ENCODE data around the gene ZNF575.

Gene ZNF575

GRCh38 chr19:43532571-43532961 is 422 bp upstream of the ZNF575 start:
- Histone ChIP-seq H3K27me3 (no peaks in the 10 kb centered on the region), H3K36me3 (peaks cover 0 to 9% (median under 1%) of the 10 kb centered on the region in 3 donors), H3K9me3 (no peaks in the 10 kb centered on the region), H3K27ac (peak overlapping the region; percentile 83 to 89), H3K4me3 (peak overlapping the region; percentile 61 to 66), H3K4me1 (peaks cover 0 to 40% (median 22%) of the 10 kb centered on the region in 4 donors)
- TF ChIP-seq CTCF (IDR thresholded peaks at IDR 0.05), result no peak
- intact Hi-C loops (cut with DNase I; ENCODE audit: low total_unique reads), result no loop called here
- DNase-seq, result peak; percentile 50 to 85

- peak overlapping the region; percentile 61 to 66 for H3K4me3 ChIP-seq
- H3K9me3 ChIP-seq, result no peaks in the 10 kb centered on the region
- intact Hi-C loops (cut with DNase I; ENCODE audit: low total_unique reads), result no loop called here
- no peak for TF ChIP-seq CTCF (IDR thresholded peaks at IDR 0.05)
- peak overlapping the region; percentile 83 to 89 for H3K27ac ChIP-seq
- H3K4me1 ChIP-seq, result peaks cover 0 to 33% (median 18%) of the 10 kb centered on the region in 4 donors
- peaks cover 10 to 20% (median 12%) of the 10 kb centered on the region in 3 donors for H3K36me3 ChIP-seq
- no peaks in the 10 kb centered on the region for H3K27me3 ChIP-seq
- peak; percentile 100 for DNase-seq
Observed at GRCh38 chr19:43533546-43534304, 737 bp downstream of the ZNF575 start.

DNA sequence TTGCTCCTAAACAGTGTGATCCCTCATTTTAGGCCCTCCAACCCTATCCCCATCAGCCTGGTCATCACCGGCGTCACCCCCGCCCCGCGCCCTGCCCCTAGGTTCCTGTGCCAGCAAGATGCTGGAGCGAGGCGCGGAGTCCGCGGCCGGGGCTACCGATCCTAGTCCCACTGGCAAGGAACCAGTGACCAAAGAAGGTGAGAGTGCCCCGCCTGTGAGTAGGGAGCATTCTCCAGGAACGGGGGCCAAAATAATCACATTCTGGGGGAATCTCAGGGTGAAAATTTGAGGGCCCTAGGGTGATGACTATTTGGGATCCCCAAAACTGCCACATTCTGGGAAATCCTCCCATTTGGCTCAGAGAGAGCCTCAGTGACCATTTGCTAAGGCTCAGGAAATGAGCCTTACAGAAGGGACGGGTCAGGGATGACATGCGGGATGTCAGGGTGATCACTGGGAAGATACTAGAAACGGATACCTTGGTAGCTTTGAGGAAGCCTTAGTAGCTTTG is 1.4 kb downstream of the ZNF575 start:
- no peak for DNase-seq
- peak overlapping the region; percentile 61 to 66 for H3K4me3 ChIP-seq
- no peaks in the 10 kb centered on the region for H3K9me3 ChIP-seq
- peaks cover 16 to 27% (median 18%) of the 10 kb centered on the region in 3 donors for H3K36me3 ChIP-seq
- H3K27me3 ChIP-seq, result no peaks in the 10 kb centered on the region
- peak overlapping the region; percentile 83 to 89 for H3K27ac ChIP-seq
- peaks cover 0 to 33% (median 18%) of the 10 kb centered on the region in 4 donors for H3K4me1 ChIP-seq
- TF ChIP-seq CTCF (IDR thresholded peaks at IDR 0.05), result no peak
- intact Hi-C loops (cut with DNase I; ENCODE audit: low total_unique reads), result no loop called here

DNA sequence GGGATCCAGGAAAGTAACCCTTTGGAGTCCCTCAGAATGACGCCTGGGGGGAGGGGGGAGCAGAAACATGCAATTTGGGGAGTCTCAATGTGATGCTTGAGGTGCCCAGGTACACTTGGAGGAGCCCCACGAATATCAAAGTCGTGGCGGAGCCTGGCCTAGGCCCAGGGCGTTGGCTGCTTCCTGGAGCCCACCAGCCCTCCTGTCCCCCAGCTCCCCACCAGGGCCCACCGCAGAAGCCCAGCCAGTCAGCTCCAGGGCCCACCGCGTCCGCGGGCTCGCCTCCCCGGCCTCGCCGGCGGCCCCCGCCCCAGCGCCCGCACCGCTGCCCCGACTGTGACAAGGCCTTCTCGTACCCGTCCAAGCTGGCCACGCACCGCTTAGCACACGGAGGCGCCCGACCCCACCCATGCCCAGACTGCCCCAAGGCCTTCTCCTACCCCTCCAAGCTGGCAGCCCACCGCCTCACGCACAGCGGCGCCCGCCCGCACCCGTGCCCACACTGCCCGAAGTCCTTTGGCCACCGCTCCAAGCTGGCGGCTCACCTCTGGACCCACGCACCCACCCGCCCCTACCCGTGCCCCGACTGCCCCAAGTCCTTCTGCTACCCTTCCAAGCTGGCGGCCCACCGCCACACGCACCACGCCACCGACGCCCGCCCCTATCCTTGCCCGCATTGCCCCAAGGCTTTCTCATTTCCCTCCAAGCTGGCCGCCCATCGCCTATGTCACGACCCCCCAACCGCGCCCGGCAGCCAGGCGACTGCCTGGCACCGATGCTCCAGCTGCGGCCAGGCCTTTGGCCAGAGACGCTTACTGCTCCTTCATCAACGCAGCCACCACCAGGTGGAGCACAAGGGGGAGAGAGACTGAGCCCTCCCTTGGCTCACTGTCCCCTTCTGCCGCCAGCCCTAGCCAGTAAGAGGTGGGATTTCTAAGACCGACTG is 2.1 kb downstream of the ZNF575 start:
- TF ChIP-seq CTCF (IDR thresholded peaks at IDR 0.05), result peak; percentile 43 to 49
- H3K36me3 ChIP-seq, result peaks cover 19 to 34% (median 25%) of the 10 kb centered on the region in 3 donors
- intact Hi-C loops (cut with DNase I; ENCODE audit: low total_unique reads), result no loop called here
- H3K27ac ChIP-seq, result peak overlapping the region; percentile 83 to 89
- H3K9me3 ChIP-seq, result no peaks in the 10 kb centered on the region
- H3K27me3 ChIP-seq, result no peaks in the 10 kb centered on the region
- no peak overlapping the region for H3K4me3 ChIP-seq
- H3K4me1 ChIP-seq, result peaks cover 0 to 33% (median 18%) of the 10 kb centered on the region in 4 donors
- peak; percentile 61 to 83 for DNase-seq

DNA sequence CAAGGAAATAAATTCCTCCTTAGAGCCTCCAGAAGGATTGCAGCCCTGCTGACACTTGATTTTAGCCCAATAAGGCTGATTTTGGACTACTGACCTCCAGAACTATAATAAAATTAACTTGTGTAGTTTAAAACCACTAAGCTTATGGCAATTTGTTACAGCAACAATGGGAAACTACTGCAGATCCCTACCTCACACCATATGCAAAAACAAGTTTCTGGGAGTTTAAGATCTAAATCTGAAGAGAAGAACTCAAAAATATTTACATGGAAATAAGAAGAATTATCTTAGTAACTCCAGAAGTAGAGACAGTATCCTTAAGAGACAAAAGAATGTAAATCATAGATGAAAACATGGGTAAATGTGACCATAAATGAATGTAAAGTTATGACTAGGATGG is 5.9 kb downstream of the ZNF575 start:
- no peak for DNase-seq
- intact Hi-C loops (cut with DNase I; ENCODE audit: low total_unique reads), result no loop called here
- H3K36me3 ChIP-seq, result peaks cover 40 to 72% (median 52%) of the 10 kb centered on the region in 3 donors
- no peaks in the 10 kb centered on the region for H3K9me3 ChIP-seq
- no peak overlapping the region for H3K4me3 ChIP-seq
- peaks cover 0 to 21% (median 13%) of the 10 kb centered on the region in 4 donors for H3K4me1 ChIP-seq
- no peak overlapping the region for H3K27ac ChIP-seq
- no peak for TF ChIP-seq CTCF (IDR thresholded peaks at IDR 0.05)
- H3K27me3 ChIP-seq, result no peaks in the 10 kb centered on the region

Measured in tibial artery (tissue), 4 donors.